Spinal cord (tissue), 10 donors: Measurements from ENCODE around the gene XPO6. TPM values are rescaled to one million over a fixed set of nuclear protein-coding genes. Genes with fewer than 3 reads are reported as not detected.

Experiments
- DNase-seq, 6 donors: peaks; one replicate each; pipeline versions ENCODE4 v3.0.0 to v3.0.0-alpha.2; 2013 to 2015; ENCODE audit warnings: low spot score in 6 of 6, low read depth in 4 of 6
- H3K27ac ChIP-seq: one replicate; pipeline ENCODE4 v1.5.1; 2013; ENCODE audit warnings: low read depth, low read length, control low read depth
- H3K27me3 ChIP-seq: one replicate; pipeline ENCODE4 v1.6.1; 2013; ENCODE audit warnings: low read length; ENCODE audit not compliant: control insufficient read depth, insufficient read depth
- H3K36me3 ChIP-seq: one replicate; pipeline ENCODE4 v1.6.1; 2013; ENCODE audit warnings: low read length; ENCODE audit not compliant: control insufficient read depth, insufficient read depth
- H3K4me1 ChIP-seq: one replicate; pipeline ENCODE4 v1.6.1; 2013; ENCODE audit warnings: low read length; ENCODE audit not compliant: control insufficient read depth, insufficient read depth
- H3K4me3 ChIP-seq: one replicate; pipeline ENCODE4 v1.5.1; 2013; ENCODE audit warnings: low read depth, low read length, control low read depth
- H3K9me3 ChIP-seq: one replicate; pipeline ENCODE4 v1.6.1; 2013; ENCODE audit warnings: low read length; ENCODE audit not compliant: control insufficient read depth, insufficient read depth
- WGBS: methylation state at CpG from one replicate; pipeline ENCODE4 v1.1.5; 2013; ENCODE audit warnings: missing lambda C conversion rate; ENCODE audit not compliant: insufficient coverage; 5-methylcytosine and 5-hydroxymethylcytosine counted together
- polyA plus RNA-seq, 2 donors: library from polyadenylated mRNA; unstranded; fragments of 120-200 nt; gene quantifications; one replicate each; pipeline ENCODE4 v1.2.1, GENCODE V29; 2013; ENCODE audit not compliant: insufficient read length in 2 of 2
- total RNA-seq, 2 donors: library from RNA; depleted of rRNA in 1 of 2; stranded (reverse); fragments of 120-200 nt in 1 of 2; fragments of >200 nt in 1 of 2; gene quantifications; one replicate each; pipeline versions ENCODE4 v1.2.3 to v1.2.4, GENCODE V29; 2013 to 2014
- donor health status: healthy.

XPO6 gene
- total and polyA plus RNA-seq, 4 donors: 84.1 to 164 (median 116) TPM

DNA sequence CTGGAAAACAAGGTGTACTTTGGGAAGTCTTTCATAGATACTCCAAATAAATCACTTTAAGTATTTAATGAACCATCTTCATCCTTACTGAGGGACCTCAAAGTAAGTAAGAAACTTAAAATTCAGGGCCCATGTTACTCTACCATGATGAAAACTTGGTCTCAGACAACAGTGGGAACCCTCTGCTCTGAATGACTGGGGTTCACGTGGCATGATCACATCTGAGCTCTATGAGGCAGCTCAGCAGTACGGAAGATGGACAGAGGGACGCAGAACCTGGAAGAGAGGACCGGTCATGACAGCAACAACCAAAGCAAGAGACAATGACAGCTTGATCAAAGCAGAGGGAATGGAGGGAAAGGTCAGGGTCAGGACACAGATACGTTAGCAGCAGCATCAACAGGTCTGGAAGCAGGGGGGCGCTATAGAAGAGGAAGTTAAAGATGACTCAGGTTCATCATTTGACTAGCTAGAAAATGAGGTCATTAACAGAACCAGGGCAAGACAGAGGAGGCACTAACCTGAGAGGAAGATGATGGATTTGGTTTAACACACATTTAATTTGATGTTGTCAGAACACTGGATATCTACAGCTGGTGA lies 9.5 kb downstream of the XPO6 start:
- no peaks in the 10 kb centered on the region for H3K9me3 ChIP-seq
- WGBS: 97% methylated on average over 6 of the region's 6 CpGs
- no peak overlapping the region for H3K27ac ChIP-seq
- H3K27me3 ChIP-seq: no peaks in the 10 kb centered on the region
- peaks cover 34% of the 10 kb centered on the region for H3K36me3 ChIP-seq
- no peak overlapping the region for H3K4me3 ChIP-seq
- no peak for DNase-seq
- no peaks in the 10 kb centered on the region for H3K4me1 ChIP-seq

DNA sequence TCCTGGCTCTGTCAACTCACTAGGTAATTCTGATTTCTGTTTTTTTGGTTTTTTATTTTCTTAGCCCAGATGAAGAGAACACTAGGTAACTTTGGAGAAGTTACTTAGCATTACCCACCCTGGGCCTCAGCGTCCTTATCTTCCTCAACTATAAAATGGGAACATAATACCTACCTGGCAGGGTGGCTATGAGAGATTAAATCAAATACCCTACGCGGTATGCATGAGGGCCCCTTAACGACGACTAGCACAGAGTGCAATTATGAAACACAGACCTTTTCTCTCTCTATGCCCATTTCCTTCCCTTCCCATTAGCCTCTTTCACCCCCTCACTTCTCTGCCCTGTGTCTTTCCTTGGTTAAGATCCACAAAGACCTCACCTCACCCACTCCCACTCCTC lies 11.1 kb downstream of the XPO6 start:
- Histone ChIP-seq H3K27me3 (no peaks in the 10 kb centered on the region), H3K27ac (no peak overlapping the region), H3K4me3 (no peak overlapping the region), H3K36me3 (peaks cover 29% of the 10 kb centered on the region), H3K4me1 (no peaks in the 10 kb centered on the region), H3K9me3 (no peaks in the 10 kb centered on the region)
- 79% methylated on average over 4 of the region's 5 CpGs for WGBS
- DNase-seq: no peak

DNA sequence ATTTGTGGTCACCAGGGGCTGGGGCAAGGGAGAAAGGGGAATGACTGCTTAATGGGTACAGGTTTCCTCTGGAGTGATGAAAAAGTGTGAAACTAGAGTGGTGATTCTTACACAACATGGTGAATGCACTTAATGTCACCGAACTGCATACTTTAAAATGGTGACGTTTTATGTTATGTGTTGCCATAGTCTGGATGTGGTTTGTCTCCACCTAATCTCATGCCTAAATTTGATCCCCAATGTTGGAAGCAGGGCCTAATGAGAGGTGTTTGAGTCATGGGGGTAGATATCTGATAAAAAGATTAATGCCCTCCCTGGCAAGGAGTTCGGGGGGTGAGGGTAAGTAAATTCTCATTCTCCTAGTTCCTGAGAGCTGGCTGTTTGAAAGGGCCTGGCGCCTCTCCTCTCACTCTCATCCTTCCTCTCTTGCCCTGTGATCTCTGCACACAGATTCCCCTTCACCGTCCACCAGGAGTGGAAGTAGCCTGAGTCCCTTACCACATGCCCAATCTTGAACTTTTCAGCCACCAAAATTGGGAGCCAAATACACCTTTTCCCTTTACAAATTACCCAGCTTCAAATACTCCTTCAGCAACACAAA lies 15.3 kb downstream of the XPO6 start:
- no peak overlapping the region for H3K27ac ChIP-seq
- H3K27me3 ChIP-seq: no peaks in the 10 kb centered on the region
- no peak overlapping the region for H3K4me3 ChIP-seq
- 80% methylated on average over 4 of the region's 5 CpGs for WGBS
- peaks cover 25% of the 10 kb centered on the region for H3K36me3 ChIP-seq
- H3K9me3 ChIP-seq: no peaks in the 10 kb centered on the region
- no peak for DNase-seq
- no peaks in the 10 kb centered on the region for H3K4me1 ChIP-seq

DNA sequence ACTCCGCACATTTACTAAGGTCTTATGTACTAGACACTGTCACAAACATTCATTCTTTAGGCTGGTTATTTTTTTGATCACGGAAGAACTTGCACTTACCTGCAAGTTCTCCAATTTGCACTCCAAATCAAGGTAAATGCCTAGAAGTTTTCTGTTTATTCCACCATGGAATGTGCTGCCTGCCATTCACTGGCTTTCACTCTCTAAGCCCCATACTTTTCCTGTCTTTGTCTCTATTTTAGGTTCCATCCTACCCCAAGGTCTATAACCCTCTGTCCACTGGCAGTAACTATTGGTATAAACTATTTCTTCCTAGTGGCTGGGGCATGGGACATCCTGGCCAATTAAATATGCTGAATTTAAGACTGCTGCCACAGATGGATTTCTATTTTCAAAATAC lies 15.9 kb downstream of the XPO6 start:
- Histone ChIP-seq H3K4me1 (no peaks in the 10 kb centered on the region), H3K27ac (no peak overlapping the region), H3K4me3 (no peak overlapping the region), H3K36me3 (peaks cover 18% of the 10 kb centered on the region), H3K27me3 (no peaks in the 10 kb centered on the region), H3K9me3 (no peaks in the 10 kb centered on the region)
- 100% methylated on average over 2 of the region's 2 CpGs for WGBS
- DNase-seq: no peak

DNA sequence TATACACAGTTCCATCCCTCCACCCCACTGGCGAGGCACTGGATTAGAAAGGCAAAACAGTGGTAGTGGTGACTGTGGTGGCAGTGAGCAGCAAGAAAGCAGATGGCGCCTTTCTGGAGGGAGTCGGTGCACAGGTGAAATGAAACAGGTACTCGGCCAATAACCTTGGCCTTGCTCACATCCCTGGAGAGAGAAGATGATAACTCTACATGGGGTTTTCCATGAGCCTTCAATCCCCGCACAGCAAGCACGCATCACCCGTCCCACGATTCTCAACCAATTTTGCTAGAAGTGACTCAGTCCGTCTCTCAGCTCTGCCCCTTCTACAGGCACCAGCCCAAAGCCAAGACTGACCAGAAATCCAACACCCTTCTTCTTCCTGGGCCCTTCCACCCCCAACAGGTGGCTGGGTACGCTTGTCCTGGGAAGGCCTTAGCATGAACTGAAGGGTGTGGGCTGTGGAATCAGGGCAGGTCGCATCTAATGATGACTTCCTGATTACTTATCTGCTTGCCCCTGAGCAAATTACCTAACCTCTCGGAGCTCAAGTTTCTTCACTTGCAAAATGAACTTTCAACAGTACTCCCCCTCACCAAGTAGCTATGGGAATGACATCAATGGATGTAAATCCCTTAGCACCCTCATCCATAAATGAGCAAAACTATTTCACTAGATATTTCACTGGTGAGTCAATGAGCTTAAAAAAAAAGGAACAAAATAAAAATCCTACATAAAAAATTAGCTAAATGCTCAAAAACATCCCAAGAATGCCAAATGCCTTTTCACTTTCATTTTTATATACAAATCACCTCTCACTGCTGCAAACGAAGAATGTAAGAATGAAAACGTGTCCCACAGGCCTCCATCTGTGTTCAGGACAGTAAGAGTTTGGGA lies 18.0 kb downstream of the XPO6 start:
- peaks cover 8% of the 10 kb centered on the region for H3K4me1 ChIP-seq
- H3K27ac ChIP-seq: no peak overlapping the region
- H3K27me3 ChIP-seq: no peaks in the 10 kb centered on the region
- H3K4me3 ChIP-seq: no peak overlapping the region
- no peak for DNase-seq
- WGBS: 89% methylated on average over 8 of the region's 14 CpGs
- no peaks in the 10 kb centered on the region for H3K9me3 ChIP-seq
- peaks cover 14% of the 10 kb centered on the region for H3K36me3 ChIP-seq

DNA sequence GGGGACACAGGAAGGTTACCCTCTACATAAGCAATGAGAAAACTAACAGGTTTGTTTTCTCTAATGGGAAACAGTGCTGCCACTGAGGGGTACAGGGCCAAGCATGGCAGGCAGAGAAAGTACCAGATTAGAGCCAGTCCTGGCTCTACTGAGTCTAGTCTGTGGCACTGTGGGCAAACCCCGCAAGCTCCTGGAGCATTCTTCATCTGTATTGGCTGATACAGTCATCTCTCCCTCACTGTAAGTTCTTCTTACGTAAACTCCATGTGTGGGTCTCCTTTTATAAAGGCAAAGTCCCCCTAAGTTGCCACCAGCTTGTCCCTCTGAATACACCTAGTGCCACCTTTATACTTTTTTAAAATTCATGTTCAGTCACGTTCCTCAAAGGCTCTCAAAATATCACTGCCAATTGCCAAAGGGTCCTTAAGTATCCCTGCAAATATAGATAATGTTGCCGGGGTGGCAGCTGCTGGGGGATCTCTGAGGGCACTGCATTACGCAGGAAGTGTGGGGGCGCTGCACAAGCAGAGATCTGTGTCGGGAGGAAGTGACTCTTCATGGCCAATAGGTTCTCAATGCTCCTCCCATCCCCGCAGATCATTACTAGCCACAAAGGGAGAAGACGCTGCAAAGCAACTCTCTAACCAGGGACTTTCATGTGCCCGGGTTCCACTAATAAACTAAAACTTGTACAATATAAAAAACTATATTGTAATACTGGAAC lies 18.8 kb downstream of the XPO6 start:
- no peak overlapping the region for H3K4me3 ChIP-seq
- H3K27me3 ChIP-seq: no peaks in the 10 kb centered on the region
- no peak for DNase-seq
- no peaks in the 10 kb centered on the region for H3K9me3 ChIP-seq
- peaks cover 8% of the 10 kb centered on the region for H3K4me1 ChIP-seq
- WGBS: 78% methylated on average over 7 of the region's 10 CpGs
- H3K36me3 ChIP-seq: peaks cover 14% of the 10 kb centered on the region
- H3K27ac ChIP-seq: no peak overlapping the region

DNA sequence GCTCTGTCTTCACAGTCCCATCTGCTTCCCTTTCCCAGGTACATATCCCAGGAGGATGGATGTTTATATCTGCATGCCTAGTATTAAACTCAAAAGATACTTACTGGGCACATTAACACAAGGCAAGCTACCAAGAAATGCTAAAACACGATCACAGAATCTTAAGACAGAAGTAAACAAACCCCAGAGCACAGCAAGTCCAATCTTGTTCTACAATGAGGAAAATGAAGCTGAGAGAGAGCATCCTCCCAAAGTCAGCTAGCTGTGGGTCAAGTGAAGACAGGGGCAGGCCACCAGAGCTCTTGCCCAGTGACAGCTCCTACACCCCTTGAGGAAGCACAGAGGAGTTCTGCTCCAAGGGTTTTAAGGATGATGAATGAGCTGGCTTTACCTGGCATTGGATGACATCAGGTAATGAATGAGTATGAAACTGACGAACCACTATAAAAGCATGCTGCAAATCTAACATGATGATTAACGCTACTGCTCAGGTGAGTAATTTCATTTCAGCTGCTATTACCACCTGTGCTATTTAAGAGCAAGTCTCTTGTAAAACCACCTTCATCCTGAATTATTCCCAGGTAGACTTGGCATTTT lies 20.3 kb downstream of the XPO6 start:
- no peak overlapping the region for H3K27ac ChIP-seq

DNA sequence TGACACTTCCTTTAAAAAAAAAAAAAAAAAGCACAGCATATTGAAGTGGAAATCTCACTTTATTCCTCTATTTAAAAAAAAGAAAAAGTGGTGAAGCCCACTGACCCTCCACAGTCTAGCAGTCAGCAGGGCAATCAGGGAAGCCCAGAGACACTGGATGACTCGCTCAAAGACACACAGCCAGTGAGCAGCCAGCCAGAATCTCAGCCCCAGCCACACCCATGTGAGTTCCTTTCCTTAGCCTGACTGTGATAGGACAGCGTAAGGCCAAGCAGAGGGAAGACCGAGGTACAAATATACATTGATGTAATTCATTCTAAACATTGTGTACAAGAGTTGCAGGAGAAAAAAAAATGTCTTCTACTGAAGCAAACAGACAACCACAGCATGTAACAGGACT lies 22.5 kb downstream of the XPO6 start:
- H3K27ac ChIP-seq: no peak overlapping the region
- H3K36me3 ChIP-seq: peaks cover 3% of the 10 kb centered on the region
- H3K4me3 ChIP-seq: no peak overlapping the region
- no peaks in the 10 kb centered on the region for H3K27me3 ChIP-seq
- H3K4me1 ChIP-seq: peaks cover 8% of the 10 kb centered on the region
- H3K9me3 ChIP-seq: no peaks in the 10 kb centered on the region
- WGBS: no CpG with 5 or more reads among the region's 3 CpGs
- no peak for DNase-seq

More for the DNA sequence above, 20.3 kb downstream of the XPO6 start:
- H3K9me3 ChIP-seq: no peaks in the 10 kb centered on the region
- no peak overlapping the region for H3K4me3 ChIP-seq
- no peaks in the 10 kb centered on the region for H3K27me3 ChIP-seq
- DNase-seq: peak in 1 of 6 donors; percentile 23
- H3K36me3 ChIP-seq: peaks cover 11% of the 10 kb centered on the region
- H3K4me1 ChIP-seq: peaks cover 8% of the 10 kb centered on the region
- 60% methylated on average over 2 of the region's 3 CpGs for WGBS
